D721Med (cell line): ENCODE results near the gene VGLL3.

ENCODE experiments used
- DNase-seq: peaks from one replicate; pipeline ENCODE4 v3.0.0; 2011; ENCODE audit warnings: low spot score; ENCODE audit not compliant: insufficient read length
- FAIRE-seq: peaks from 2 replicates; lab custom pipeline; 2011; peaks lifted over from hg19 to GRCh38; lab: Jason Lieb, UNC
- TF ChIP-seq, protein P1 (sequence below): IDR thresholded peaks from 2 replicates; pipeline ENCODE4 v1.5.1; 2012; ENCODE audit warnings: mild to moderate bottlenecking, control low read depth; ENCODE audit not compliant: insufficient read depth; ENCODE audit errors: missing control alignments

VGLL3 gene

DNA sequence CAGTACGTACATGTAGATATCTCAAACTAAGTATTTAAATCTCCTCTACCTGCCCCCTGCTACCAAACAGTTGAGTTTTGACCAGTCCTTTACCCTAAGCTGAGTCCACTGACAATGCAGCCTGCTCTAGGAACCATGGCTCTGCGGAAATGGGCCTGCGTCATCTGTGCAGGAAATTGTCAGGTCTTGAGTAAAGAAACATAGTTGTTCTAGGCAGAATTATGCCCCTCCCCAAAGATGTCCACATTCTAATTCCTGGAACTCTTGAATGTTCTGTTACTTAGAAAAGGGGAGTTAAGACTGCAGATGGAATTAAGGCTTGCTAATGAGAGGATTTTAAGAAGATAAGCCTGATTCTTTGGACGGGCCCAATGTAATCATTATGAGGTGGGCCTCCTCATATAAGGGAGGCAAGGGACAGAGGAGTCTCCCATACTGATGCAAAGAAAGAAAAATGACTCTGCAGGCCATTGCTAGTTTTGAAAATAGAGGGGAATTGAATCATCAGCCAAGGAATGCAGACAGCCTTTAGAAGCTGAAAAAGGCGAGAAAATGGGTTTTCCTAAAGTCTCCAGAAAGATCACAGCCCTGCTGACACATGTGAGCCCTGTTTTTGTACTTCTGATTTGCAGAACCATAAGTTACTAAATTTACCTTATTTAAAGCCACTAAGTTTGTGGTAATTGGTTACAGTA is 5.5 kb upstream of the VGLL3 start:
- TF ChIP-seq, protein P1, sequence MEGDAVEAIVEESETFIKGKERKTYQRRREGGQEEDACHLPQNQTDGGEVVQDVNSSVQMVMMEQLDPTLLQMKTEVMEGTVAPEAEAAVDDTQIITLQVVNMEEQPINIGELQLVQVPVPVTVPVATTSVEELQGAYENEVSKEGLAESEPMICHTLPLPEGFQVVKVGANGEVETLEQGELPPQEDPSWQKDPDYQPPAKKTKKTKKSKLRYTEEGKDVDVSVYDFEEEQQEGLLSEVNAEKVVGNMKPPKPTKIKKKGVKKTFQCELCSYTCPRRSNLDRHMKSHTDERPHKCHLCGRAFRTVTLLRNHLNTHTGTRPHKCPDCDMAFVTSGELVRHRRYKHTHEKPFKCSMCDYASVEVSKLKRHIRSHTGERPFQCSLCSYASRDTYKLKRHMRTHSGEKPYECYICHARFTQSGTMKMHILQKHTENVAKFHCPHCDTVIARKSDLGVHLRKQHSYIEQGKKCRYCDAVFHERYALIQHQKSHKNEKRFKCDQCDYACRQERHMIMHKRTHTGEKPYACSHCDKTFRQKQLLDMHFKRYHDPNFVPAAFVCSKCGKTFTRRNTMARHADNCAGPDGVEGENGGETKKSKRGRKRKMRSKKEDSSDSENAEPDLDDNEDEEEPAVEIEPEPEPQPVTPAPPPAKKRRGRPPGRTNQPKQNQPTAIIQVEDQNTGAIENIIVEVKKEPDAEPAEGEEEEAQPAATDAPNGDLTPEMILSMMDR, result no peak
- no peak for DNase-seq
- no peak for FAIRE-seq

DNA sequence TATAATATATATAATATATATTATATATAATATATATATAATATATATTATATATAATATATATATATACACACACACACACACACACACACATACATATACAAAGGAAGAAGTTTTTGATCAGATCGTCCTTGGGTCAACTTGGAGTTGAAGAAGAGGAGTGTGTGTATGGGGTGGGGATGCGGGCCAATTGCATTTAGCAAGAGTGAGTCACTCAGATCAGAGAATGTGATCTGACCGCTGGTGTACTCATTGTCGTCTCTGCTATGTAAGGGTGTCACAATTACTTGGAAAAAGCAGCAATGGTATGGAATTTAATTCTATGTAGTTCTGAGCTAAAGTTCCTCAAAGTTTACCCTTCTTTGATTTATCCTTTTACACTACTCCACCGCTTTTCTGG is 4.6 kb upstream of the VGLL3 start:
- TF ChIP-seq, protein P1, result no peak
- no peak for DNase-seq
- no peak for FAIRE-seq

DNA sequence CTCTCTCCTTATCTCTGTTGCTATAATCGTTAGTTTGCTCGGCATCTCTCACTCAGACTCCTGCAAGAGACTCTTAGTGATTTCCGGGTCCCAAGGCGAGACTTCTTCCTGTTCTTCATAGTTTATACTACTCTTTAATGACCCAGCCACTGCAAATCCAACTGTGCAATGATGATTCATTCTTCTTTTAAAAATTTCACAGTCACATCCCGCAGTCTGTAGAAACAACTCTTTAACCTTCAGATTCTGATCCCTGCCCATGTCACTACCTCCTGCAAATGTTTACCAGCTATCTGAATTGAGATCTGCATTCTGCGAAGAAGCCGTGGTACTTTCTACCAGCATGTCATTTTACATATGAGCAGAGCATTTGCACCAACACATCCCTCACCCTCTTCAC is 2.8 kb upstream of the VGLL3 start:
- DNase-seq (no peak), FAIRE-seq (no peak)
- TF ChIP-seq, protein P1, result no peak

DNA sequence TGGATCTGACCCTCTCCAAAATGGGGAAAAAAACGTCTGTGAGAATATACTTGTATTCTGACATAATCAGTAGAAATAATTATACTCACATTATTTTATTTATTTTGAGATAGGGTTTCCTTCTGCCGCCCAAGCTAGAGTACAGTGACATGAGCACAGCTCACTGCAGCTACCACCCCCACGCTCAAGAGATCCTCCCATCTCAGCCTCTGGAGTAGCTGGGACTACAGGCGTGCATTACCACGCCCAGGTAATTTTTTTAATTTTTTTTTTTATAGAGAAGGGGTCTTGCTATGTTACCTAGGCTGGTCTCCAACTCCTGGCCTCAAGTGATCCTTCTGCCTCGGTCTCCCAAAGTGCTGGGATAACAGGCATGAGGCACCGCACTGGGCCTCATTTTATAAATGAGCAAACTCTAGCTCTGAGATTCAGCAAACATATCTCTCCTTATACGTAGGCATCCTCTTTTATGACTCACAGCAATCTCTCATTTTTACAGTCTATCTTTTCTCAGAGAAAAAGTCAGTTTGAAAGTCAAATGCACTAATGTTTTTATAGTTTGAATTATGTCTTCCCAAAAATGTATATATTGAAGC is 989 bp upstream of the VGLL3 start:
- no peak for DNase-seq
- TF ChIP-seq, protein P1, result no peak
- no peak for FAIRE-seq

DNA sequence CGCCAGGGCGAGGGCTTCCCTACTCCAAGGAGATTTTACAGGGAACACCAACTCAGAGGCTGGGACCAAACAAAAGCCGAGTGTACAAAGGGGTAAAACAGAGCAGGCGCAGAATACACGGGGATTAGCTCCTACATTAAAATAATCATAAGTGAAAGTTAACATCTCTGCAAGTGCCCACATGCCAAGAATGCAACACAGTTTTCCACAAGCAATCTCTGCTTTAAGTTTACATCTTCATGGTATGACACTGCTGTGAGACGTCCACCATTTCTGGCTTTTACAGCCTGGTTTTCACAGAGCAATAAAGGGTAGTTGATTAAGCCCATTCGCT is 500 bp upstream of the VGLL3 start:
- DNase-seq (no peak), FAIRE-seq (no peak)
- TF ChIP-seq, protein P1, result no peak

DNA sequence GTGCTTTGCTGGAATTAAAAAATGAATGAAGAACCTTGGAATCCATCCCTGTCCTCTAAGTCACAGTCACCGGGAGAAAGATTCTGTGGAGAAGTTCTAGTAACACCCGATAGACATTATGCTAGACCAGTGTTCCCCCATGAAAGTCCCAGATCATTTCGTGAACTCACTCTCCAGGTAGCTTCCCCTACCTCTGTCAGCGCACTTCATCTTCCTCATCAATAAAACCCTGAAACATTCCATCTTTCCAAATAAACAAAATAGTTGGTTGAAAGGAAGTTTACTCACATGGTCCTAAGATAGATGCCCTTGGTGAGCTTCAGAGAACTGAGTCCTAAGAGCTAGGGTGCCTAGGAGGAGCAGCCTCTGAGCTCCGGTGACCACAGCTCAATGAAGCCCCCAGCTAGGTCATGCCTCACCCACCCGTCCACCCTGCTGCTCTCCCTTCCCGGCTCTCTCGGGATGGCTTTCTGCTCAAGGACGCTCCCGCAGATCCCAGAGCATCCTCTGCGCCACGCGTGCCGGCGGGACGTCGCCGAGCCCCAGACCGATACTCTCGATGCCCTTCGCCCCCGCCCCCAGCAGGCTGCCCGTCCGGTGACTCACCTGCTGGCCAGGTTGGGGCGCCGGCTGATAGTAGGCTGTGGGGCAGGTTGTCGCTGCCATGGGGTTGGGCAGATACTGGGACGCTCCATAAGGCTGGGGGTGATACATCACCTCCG is 776 bp downstream of the VGLL3 start:
- TF ChIP-seq, protein P1, result no peak
- FAIRE-seq, result no peak
- DNase-seq, result no peak

DNA sequence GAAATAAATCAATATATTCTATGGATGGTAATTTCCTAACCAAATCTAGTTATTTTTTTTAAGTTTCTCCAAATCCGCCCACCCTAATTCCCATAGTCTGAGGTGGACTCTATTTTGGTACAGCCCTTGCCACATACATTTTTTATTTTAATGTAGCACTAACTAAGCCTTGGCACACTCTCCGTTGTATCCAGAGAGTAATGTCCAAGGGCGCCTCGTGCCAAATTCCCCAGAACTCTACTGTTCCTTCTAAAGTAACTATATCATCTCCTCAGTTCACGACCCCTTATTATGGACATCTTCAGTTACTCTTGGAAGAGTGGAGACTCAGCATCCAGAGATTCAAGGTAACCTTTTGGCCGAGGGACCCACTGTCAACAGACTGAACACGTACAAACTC is 1.3 kb downstream of the VGLL3 start:
- TF ChIP-seq, protein P1, result no peak
- DNase-seq (no peak), FAIRE-seq (no peak)
